Vagina (tissue), 2 donors: ENCODE data around the gene RAVER2.

ENCODE experiments used
- CTCF ChIP-seq, 3 experiments: fragments of 450-650 bp in 2 of 3; fragments of 200-600 bp in 1 of 3; sonication (generic) in 1 of 3; IDR thresholded peaks; one replicate each; pipeline ENCODE4 v1.5.1; 2017 to 2019; ENCODE audit warnings: antibody characterized with exemption in 3 of 3, mild to moderate bottlenecking in 2 of 3, moderate library complexity in 2 of 3
- POLR2A ChIP-seq, 2 donors: fragments of 450-650 bp; IDR thresholded peaks; one replicate each; pipeline ENCODE4 v1.6.1; 2017; ENCODE audit warnings: antibody characterized with exemption in 2 of 2, mild to moderate bottlenecking in 2 of 2, moderate library complexity in 2 of 2

GRCh38 chr1:64878931-64879611, 134.2 kb downstream of the RAVER2 start:
- TF ChIP-seq CTCF (IDR thresholded peaks at IDR 0.05) (no peak), POLR2A (IDR thresholded peaks at IDR 0.05) (no peak)
